Measurements from ENCODE around the gene OR2T4.

The OR2T4 gene

GRCh38 chr1:248361121-248361715, at the start of gene OR2T4:
OR2T4 (plus strand) TSS chr1:248361665; CDS start chr1:248361665, 0 bp downstream.
- DNase-seq, result no peak

GRCh38 chr1:248316796-248317195, 44.7 kb upstream of the OR2T4 start:
- no peak for DNase-seq

- no peak for DNase-seq
These were observed 37.0 kb upstream of the OR2T4 start, which contains the start of gene OR2M7 for GRCh38 chr1:248324468-248324867. OR2M7 (minus strand) TSS chr1:248324568; CDS start chr1:248324568, 0 bp downstream.

GRCh38 chr1:248343451-248343850, 18.0 kb upstream of the OR2T4 start:
- DNase-seq, result no peak

GRCh38 chr1:248348475-248348874, 13.0 kb upstream of the OR2T4 start, which contains the start of gene OR14C36:
OR14C36 (plus strand) TSS chr1:248348775; CDS start chr1:248348775, 0 bp downstream.
- DNase-seq, result no peak

GRCh38 chr1:248359415-248359814, 2.0 kb upstream of the OR2T4 start:
- DNase-seq, result no peak

- DNase-seq, result no peak
These were observed 5.1 kb downstream of the OR2T4 start for GRCh38 chr1:248366609-248367008.

GRCh38 chr1:248372394-248372793, 10.9 kb downstream of the OR2T4 start:
- DNase-seq, result no peak

GRCh38 chr1:248373761-248374160, 12.3 kb downstream of the OR2T4 start:
- DNase-seq, result no peak

- no peak for DNase-seq
These were observed 14.0 kb downstream of the OR2T4 start, which contains the start of gene OR2T6 for GRCh38 chr1:248375446-248375845. OR2T6 (plus strand) TSS chr1:248375746; CDS start chr1:248387609, 11,863 bp downstream.

GRCh38 chr1:248376916-248377315, 15.5 kb downstream of the OR2T4 start:
- no peak for DNase-seq

- no peak for DNase-seq
These were observed 19.4 kb downstream of the OR2T4 start for GRCh38 chr1:248380854-248381253.

GRCh38 chr1:248388426-248388825, 27.0 kb downstream of the OR2T4 start:
- DNase-seq, result no peak

GRCh38 chr1:248393050-248393449, 31.6 kb downstream of the OR2T4 start:
- no peak for DNase-seq

- no peak for DNase-seq
These were observed 41.3 kb downstream of the OR2T4 start, which contains the start of gene OR2T1 for GRCh38 chr1:248402748-248403147. OR2T1 (plus strand) TSS chr1:248403048; CDS start chr1:248406148, 3,100 bp downstream.

GRCh38 chr1:248404024-248404423, 42.6 kb downstream of the OR2T4 start:
- no peak for DNase-seq

- DNase-seq, result no peak
These were observed 45.5 kb downstream of the OR2T4 start for GRCh38 chr1:248406721-248407692.
